ENCODE measurements around the gene RYR1.
"Not testable (repeated sequence)": the region's sequence is repeated elsewhere in the genome, so short reads cannot be mapped to it uniquely, and the experiment has no call there.

Gene RYR1

GRCh38 chr19:38494379-38494778 lies 60.9 kb downstream of the RYR1 start:
- DNase-seq = no peak

DNA sequence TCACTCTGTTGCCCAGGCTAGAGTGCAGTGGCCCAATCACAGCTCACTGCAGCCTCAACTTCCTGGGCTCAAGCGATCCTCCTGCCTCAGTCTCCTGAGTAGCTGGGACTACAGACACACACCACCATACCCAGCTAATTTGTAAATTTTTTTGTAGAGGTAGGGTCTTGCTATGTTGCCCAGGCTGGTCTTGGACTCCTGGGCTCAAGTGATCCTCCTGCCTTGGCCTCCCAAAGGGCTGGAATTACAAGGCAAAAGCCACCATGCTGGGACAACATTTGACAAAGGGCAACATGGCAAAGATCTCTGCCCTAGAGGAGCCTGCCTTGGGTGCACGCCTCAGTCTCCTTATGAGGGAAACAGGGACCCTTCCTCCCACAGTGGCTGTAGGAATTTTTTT lies 61.9 kb downstream of the RYR1 start:
- not testable (repeated sequence) for DNase-seq

DNA sequence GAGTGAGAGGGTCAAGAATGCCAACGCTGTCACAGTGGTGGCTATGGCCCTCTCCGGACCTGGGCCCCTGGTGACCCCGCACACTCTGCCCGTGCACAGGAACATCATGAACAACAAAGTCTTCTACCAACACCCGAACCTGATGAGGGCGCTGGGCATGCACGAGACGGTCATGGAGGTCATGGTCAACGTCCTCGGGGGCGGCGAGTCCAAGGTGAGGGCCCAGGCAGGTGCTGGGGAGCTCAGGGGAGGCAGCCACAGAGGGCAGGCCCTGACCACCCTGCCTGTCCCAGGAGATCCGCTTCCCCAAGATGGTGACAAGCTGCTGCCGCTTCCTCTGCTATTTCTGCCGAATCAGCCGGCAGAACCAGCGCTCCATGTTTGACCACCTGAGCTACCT lies 62.6 kb downstream of the RYR1 start:
- DNase-seq = no peak

DNA sequence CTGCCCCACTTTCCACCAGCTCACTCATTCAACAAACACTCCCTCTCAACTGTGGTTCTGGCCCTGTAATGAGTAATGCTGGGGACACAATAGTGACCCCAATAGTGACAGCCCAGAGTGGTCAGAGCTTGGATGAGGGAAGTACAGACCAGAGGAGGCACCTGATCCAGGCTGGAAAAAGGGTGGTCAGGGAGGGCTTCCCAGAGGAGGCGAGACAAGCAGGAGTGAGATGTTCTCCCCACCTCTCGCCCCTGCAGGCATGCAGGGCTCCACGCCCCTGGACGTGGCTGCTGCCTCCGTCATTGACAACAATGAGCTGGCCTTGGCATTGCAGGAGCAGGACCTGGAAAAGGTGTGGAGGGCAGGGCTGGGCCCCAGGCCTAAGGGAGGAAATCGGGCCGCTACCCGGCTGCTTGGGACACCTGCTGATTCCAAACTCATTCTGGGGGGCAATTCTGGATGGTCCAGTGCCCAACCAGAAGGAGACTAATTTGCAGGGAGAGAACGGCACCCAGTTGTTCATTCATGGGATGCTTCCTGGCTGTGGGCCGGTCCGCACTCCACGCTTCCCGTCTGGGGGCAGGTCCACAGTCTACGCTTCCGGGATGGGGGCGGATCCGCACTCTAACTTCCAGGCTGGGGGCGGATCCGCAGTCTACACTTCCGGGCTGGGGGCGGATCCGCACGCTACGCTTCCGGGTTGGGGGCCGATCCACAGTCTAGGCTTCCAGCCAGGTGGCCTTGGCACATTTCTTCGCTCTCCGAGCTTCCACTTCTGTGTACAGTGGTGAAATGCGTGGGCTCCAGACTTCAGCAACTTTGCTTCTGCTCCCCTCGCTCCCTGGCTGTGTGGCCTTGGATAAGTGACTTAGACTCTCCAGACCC lies 63.4 kb downstream of the RYR1 start:
- no peak for DNase-seq

- no peak for DNase-seq
These were observed 64.4 kb downstream of the RYR1 start for GRCh38 chr19:38497907-38498306.

DNA sequence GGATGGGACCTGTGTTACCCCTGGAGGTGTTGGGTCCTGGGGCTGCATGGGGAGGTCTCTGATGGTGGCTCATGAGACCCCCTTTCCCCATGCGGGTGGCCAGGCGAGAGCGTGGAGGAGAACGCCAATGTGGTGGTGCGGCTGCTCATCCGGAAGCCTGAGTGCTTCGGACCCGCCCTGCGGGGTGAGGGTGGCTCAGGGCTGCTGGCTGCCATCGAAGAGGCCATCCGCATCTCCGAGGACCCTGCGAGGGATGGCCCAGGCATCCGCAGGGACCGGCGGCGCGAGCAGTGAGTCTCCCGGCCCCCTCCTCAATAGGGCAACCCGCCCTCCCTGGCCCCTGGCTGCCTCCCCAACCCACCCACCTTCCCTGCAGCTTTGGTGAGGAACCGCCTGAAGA lies 66.0 kb downstream of the RYR1 start:
- DNase-seq = no peak

DNA sequence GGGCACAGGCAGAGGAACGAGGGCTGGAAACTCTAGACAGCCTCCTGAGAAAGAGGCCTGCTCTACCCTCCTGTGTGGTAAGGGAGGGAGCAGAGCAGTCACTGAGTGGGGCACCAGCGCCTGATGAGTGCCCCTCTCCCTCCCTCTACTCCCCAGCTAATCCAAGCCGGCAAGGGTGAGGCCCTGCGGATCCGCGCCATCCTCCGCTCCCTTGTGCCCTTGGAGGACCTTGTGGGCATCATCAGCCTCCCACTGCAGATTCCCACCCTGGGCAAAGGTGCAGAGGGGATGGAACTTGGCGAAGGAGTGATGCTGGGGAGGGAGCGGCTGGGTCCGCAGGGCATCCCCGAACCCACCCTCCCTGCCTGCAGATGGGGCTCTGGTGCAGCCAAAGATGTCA lies 67.0 kb downstream of the RYR1 start:
- DNase-seq = no peak

DNA sequence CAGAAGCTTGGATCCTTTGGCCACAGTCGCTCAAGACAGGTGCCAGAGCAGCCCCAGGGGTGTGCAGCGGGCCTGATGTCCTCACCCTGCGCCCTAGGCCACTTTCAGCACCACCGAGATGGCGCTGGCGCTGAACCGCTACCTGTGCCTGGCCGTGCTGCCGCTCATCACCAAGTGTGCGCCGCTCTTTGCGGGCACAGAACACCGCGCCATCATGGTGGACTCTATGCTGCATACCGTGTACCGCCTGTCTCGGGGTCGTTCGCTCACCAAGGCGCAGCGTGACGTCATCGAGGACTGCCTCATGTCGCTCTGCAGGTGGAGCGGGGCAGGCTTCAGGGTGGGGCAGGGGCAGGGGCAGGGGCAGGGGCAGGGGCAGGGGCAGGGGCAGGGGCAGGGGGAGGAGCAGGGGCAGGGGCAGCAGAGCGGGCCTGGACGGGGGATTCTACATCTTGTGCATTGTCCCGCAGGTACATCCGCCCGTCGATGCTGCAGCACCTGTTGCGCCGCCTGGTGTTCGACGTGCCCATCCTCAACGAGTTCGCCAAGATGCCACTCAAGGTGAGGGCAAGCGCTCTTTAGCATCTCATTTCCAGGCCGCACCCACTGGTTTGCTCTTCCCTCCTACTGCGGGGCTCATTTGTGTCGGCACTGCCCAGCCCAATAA lies 69.1 kb downstream of the RYR1 start:
- DNase-seq = no peak

- no peak for DNase-seq
These were observed 69.6 kb downstream of the RYR1 start for GRCh38 chr19:38503077-38503410.

- no peak for DNase-seq
These were observed 72.5 kb downstream of the RYR1 start for GRCh38 chr19:38505958-38506357.

DNA sequence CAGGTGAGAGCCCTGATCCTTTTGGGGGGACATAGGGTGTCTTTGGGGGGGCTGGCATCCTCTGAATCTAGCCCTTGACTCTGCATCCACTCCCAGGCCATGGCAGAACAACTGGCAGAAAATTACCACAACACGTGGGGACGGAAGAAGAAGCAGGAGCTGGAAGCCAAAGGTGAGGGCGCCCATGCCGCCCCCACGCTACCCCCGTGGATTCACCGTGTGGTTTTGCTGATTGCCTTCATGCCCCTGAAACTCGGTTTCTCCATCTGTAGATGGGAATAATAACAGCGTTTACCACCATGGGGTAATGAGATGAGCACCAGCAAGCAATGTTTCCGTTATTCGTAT lies 72.9 kb downstream of the RYR1 start:
- no peak for DNase-seq

DNA sequence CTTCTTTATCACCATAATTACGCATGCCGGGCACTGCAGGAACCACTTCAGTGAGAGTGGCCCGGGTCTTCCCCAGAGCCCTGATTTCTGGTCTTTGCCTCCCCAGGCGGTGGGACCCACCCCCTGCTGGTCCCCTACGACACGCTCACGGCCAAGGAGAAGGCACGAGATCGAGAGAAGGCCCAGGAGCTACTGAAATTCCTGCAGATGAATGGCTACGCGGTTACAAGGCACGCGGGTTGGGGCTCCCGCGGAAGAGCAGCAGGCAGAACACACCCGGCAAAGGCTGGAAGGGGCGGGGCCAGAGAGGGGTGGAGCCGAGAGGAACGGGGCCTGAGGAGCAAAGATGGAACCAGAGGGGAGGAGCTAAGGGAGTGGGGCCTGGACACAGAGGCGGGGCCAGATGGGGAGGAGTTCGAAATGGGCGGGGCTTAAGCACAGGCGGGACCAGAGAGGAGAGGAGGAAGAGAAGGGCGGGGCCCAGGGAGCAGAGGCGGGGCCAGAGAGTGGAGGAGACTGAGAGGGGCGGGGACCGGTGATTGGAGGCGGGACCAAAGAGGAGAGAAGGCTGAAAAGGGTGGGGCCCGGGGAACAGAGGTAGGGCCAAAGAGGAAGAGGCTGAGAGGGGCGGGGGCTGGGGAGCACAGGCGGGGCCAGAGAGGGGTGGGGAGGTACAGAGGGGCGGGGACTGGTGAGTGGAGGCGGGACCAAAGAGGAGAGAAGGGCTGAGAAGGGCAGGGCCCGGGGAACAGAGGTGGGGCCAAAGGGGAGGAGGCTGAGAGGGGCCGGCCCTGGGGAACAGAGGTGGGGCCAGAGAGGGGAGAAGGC lies 73.4 kb downstream of the RYR1 start:
- peak; percentile 91 for DNase-seq

- DNase-seq = no peak
These were observed 74.1 kb downstream of the RYR1 start for GRCh38 chr19:38507551-38508127.

DNA sequence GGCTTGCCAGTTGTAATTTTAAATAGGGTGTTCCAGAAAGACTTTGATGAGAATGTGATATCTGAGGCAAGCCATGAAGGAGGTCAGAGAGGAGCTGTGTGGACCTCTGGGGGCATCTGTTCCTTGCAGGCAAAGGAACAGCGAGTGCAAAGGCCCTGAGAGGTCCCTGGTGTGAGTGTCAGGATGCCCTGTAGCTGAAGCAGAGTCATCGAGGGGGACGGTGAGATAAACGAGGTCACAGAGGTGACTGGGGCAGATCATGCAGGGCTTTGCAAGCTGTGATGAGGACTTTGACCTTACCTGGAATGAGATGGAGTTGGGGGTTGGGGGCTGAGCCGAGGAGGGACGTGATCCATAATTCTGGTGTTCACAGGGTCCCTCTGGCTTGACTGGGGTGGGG lies 75.0 kb downstream of the RYR1 start:
- DNase-seq = no peak

GRCh38 chr19:38509027-38509426 lies 75.5 kb downstream of the RYR1 start:
- no peak for DNase-seq

GRCh38 chr19:38511074-38511708 lies 77.7 kb downstream of the RYR1 start:
- no peak for DNase-seq

DNA sequence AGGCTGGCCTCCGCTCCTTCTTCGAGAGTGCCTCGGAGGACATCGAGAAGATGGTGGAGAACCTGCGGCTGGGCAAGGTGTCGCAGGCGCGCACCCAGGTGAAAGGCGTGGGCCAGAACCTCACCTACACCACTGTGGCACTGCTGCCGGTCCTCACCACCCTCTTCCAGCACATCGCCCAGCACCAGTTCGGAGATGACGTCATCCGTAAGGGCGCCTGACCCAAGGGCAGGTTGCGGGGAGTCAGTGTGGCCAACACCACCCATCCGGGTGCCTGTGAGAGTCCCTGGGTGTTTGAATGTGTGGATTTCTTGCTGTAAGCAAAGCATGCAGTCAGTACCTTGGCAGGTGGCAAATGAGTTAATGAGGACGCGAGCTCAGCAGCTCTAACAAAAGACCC lies 78.8 kb downstream of the RYR1 start:
- DNase-seq = no peak

DNA sequence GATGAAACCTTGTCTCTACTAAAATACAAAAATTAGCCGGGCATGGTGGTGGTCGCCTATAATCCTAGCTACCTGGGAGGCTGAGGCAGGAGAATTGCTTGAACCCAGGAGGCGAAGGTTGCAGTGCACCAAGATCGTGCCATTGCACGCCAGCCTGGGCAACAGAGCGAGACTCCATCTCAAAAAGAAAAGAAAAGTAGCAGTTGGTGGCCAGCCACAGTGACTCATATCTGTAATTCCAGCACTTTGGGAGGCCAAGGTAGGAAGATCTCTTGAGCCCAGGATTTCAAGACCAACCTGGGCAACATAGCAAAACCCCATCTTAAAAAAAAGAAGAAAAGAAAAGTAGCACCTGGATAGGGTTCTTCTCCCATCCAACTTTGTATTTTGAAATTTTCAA lies 79.7 kb downstream of the RYR1 start:
- not testable (repeated sequence) for DNase-seq

- no peak for DNase-seq
These were observed 80.3 kb downstream of the RYR1 start for GRCh38 chr19:38513762-38514167.

DNA sequence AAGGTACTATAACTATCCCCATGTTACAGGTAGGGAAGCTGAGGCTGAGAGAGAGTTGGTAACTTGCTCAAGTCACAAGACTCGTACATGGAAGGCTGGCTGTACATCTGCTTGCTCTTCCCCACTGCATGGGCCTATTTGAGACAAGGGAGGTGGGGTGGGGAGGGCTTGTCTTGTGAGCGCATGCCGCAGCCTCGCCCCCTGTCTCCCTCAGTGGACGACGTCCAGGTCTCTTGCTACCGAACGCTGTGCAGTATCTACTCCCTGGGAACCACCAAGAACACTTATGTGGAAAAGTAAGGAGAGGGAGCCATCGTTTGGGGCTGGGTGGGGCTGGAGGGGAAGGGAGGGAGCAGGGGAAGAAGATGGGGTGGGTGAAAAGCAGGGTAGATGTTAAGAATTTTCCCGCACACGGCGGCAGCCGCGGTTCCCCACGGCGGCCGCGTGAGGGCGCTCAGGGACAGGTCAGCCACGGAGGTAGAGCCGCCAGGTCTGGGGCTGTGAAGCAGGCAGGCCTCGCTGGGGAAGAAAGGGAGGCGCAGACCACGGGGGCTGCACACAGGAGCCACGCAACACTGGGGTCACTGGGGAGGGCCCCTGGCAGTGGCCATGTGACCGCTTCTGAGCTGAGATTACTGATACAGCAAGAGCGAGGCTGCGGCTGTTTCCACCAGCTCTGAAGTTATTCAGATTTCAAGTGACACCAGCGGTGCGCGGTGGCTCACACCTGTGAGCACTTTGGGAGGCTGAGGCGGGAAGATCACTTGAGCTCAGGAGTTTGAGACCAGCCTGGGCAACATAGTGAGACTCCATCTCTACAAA lies 81.5 kb downstream of the RYR1 start:
- DNase-seq = peak; percentile 25 to 61

- no peak for DNase-seq
These were observed 82.4 kb downstream of the RYR1 start for GRCh38 chr19:38515896-38516295.

DNA sequence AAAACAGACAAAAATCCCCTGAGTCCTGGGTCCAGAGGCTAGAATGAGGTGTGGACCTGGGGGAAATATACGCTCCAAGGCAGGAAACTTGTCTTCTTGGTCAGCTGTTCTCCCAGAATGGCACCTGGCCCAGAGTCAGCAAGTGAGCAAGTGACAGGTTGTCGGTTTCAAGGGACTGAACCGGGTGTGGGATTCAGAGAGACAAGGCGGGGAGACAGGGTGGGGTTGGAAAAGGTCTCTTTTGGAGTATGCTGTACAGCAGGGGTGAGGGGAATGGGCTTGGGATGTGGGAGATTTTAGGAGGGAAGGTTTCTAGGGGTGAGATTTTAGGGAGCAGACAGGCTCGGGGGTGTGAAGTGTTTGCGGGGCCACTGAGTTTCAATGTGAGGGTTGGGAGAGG lies 83.3 kb downstream of the RYR1 start:
- no peak for DNase-seq
